CD4-positive, alpha-beta T cell treated with Interleukin-15 for 4 hours (primary cell): Measurements from ENCODE around the gene ADGRG6.
"Not testable (repeated sequence)": the region's sequence is repeated elsewhere in the genome, so short reads cannot be mapped to it uniquely, and the experiment has no call there.

Experiments
- DNase-seq: peaks from one replicate; pipeline ENCODE4 v3.0.0-alpha.2; 2020; ENCODE audit warnings: low spot score

ADGRG6 gene

DNA sequence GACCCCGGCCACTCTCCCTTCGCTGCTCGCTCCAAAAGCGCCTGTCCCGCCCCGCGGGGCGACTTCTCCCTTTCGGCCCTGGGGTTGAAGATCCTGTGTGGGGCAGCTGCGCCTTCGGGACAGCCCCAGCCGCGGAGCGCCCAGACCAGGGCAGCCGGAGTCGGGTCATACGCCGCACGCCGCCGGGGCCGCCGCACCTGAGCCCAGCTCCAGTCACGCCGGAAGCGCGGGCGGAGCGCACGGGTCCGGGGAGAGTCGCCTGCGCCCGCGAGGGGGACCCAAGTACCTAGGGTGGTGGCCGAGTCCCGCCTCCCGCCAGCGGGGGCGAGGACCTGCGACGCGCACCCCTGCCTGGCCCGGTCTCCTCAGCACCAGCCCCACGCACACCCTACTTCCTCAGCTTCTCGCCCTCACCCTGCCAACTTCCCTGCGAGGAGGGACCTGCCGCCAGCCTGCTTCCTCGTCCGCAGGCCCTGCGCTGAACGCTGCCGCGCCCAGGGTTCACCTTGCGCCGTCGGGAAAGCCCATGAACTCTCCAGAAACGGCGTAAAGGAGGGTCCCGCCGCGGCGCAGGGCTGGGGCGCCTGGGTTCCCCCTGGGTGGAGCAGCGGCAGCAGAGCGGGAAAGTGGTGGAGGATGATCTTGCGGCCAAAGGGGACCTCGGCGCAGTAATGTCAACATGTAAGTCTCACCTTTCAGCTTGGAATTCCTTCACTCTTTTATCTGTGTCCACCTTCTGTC lies at the start of gene ADGRG6:
Gene ADGRG6 (plus strand): TSS at position 357 of the 741 bp plus-strand sequence. CDS start 323 bp downstream, at position 680.
- peak; percentile 3 for DNase-seq

DNA sequence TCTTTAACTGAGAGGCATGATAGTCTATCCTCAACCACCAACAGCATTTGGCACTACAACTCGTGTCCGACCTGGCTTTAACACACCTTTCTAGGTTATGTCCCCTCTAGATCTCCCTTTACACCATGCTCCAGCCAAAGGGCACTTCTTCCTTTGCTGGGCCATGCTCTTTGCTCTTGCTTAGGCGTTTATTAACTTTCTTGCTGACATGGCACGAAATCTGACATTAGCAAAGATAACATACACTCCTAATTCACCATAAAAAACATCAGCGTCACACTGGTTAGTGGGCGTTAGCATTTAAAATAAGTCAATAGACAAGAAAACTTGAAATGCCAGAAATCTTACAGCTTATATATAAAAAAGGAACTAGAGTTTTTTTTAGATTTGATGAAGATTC lies 47.3 kb upstream of the ADGRG6 start:
- DNase-seq: no peak

DNA sequence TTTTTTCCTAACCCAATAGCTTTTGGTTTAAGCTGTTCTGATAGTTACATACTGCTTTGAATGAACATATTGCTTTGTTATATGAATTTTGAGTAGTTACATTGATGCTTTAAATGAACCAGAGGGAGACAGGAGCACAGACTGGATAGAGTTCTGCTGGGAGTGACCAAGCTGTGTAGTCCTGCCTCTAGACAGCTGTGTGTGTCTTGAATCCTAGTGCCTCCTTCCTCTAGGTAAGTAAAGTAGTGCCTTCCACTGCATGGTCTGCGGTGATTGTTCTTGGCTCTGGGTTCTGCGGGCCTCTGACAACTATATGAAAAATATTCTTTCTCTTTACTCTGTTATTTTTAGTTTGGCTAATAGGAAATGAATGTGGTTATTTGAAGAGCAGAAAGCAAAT lies 46.0 kb upstream of the ADGRG6 start:
- DNase-seq: no peak

DNA sequence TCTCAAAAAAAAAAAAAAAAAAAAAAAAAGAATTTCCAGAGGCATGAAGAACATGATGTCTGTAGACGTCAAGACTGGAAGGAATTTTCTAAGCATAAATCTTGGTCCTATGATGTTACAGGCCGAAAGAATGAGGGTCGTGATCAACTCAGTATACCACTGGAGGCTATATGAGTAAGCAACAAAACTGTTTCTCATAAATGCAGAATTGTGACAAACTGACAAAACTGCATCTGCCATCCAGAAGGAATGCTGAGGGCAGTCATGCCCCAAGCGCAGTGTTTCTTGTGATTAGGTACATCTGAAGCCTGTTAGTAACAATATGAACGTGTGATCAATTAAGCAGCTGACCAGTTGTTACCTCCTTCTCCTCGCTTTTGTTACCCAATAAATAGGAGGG lies 43.5 kb upstream of the ADGRG6 start:
- no peak for DNase-seq

DNA sequence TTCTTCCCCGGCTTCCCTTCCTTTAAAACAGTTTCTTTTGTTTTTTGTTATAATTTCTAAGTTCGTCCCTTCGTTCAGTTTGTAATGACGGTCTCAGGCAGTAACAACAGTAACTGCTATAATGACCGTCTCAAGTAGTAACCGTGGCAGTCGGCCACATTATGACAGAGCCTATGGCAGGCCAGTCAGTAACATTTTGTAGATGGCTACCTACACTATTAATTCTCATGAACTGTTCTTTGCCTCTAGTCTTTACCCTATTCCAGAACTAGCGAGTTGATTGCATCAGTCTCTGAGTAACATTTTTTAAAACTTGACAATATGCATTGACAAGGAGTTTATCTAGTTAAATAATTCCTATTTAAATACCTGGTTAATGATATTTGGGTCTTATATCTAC lies 43.0 kb upstream of the ADGRG6 start:
- DNase-seq: no peak

DNA sequence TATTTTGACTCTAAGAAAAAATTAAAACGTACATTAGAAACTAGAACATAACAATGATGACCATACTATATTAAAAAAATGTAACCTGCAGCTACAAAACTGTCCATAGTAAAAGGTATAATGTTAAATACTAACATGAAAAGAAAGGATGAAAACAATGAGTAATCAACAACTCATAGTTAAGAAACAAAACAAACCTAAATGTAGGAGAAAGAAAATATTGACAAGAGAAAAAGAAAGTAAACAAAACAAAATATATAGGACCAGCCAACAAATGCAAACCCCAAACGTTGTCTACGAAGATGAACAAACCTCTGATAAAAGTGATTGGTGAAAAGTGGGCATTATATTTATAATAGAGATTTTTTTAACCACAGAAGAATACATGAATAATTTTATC lies 41.1 kb upstream of the ADGRG6 start:
- DNase-seq: no peak

DNA sequence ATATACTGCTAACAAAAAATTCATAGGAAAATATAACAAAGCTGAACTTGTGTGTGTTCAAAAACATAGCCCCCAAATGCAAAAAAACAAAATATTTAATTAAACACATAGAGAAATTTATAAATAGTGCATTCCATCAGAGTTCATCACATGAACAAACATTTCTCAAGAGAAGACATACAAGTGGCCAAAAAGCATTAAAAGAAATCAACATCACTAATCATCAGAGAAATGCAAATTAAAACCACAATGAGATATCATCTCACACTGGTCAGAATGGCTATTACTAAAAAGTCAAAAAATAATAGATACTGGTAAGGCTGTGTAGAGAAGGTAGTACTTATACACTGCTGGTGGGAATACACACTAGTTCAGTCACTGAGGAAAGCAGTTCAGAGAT lies 39.6 kb upstream of the ADGRG6 start:
- DNase-seq: no peak

DNA sequence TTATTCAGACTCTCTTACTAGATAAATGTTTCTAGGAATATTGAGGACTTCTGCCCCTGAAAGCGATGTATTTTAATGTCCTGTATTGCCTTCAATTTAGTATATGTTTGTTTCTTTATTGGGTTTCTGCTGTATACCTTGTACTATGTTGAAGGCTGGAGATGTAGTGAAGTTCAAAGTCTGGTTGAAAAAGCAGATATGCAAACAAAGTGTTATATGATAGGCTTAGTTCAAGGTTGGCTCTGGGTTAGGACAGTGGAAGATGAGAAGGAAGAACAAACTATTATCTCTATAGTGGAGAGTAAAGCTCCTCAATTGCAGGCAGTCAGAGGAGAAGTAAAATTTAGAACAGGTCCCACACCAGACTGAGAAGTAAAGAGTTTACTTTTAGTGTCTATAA lies 36.3 kb upstream of the ADGRG6 start:
- DNase-seq: no peak

DNA sequence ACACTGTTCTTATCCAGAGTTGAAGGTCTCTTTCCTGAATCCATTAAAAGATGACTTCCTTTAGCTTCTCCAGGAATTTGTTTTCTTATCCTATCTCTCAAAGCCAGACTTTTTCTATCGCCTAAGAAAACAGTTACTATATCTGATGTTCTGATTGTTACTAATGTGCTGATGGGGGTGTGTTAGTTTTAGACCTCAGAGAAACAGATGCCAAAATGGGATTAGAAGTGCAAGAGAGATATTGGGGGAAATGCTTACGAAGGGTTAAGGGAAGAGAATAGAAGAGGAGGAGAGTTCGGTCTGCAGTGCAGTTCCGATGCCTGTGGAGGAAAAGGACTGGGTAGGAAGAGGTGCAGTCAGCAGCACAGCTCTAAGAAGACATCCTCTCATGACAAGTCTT lies 35.7 kb upstream of the ADGRG6 start:
- DNase-seq: no peak

DNA sequence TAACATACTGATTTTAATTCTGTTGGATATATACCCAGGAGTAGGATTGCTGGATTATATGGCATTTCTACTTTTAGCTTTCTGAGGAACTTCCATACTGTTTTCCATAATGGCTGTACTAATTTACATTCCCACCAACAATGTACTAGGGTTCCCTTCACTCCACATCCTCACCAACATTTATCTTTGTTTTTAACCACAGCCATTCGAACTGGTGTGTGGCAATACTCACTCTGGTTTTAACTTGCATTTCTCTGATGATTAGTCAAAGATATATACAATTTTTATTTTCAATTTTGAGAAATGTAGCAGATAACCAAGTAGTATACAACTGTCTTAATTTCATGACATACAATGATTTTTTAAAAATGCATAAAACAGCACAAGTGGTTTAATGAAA lies 30.3 kb upstream of the ADGRG6 start:
- no peak for DNase-seq

DNA sequence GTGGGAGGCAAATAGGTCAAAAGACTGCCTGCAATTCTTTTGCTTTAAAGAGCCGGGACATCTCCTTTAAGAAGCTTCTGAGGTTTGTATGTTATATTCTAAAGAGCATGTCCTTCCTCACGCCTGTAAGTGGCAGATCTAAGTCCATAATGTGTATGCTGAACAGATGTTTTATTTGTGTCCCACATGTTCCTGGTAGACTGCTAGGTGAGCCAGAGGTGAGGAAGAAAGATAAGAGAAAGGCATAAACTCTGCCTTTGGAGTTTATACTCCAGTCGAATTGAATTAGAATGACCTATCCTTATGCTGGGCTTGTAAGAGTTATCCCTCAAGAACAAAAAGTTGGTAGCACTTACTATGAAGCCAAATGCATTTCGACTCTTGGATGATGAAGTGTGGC lies 27.2 kb upstream of the ADGRG6 start:
- DNase-seq: no peak

DNA sequence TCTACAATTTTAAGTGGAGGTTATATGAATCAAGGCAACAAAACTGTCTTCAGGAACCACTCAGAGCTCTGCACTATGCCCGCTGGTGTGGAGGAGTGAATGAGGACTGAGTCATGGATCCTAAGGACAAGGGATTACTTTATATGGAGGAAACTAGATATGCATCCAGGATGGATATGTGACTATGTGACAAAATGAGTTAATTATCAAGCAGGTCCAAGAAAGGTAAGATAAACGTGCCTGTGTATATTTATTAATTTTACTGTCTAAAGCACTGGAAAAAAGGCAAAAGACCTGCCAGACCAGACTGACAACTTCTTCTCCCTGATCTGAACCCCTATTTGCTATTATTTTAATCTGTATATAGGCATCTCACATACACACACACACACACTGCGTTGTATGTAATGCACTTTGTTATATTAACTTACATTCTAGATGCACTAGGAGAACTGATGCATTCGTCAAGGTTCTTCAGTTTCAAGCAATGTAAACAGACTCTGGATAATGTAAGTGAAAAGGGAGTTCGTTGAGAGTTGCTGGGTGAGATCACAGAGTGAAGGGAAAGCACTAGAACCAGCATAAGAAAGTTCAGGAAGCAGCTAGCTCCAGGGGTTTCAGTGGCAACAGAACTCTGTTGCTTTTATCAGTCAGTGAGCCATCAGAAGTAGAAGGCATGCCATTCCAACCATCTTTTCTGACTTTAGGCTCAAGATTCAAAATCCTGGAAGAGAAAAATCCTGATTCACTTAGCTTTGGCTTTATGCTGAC lies 26.4 kb upstream of the ADGRG6 start:
- DNase-seq: no peak

DNA sequence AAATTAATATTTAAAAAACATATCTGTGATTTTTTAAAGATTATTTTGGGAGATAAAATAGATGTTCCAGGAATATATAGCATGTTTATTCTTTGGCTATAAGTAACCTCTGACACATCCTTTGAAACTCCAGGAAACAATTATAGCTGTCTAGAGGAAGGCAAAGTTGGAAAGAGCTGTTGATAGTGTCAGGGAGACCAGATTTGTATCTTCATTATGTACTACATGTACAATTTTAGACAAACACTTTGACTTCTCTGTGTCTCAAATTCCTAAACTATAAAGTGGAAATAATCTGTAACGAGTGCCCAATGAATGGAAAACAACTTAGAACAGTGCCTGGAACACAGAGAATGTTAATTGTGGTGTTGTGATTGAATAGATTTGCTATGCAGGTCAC lies 25.6 kb upstream of the ADGRG6 start:
- DNase-seq: no peak

DNA sequence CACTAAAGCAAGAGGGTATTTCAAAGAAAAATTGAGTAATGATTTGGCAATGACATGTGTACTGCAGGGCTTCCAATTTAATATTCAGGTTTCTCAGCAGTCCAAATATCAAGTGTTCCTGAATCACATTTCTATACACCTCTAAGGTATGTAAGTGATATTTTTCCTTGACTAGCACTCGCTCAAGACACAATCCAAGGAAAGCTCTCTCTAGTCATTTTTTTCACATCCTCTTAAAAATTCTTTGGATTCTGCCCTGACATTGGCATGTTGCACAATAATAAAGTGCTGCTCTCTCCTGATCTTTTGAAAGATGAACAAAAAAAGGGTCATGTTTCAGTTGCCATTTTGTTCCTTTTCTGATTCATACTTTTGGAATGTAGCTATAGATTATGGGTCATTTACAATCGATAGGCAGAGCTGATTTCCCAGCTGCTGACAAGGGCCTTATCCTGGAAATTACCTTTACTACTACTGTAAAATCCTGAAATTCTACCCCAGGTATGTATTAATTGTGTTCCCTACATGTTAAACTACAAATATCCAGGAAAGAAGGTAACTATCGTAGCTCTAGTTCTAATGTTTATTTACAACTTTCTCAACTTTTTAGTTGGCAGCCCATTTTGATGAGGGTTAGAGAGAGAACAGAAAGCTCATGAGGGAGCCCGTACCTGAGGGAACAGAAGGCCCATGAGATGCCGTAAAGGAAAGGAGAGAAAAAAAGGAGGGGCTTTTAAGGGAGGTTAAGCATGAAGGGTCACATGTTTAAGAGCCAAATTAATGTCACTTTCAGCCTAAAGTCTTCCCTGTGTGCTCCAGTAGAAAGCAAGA lies 22.2 kb upstream of the ADGRG6 start:
- DNase-seq: no peak

DNA sequence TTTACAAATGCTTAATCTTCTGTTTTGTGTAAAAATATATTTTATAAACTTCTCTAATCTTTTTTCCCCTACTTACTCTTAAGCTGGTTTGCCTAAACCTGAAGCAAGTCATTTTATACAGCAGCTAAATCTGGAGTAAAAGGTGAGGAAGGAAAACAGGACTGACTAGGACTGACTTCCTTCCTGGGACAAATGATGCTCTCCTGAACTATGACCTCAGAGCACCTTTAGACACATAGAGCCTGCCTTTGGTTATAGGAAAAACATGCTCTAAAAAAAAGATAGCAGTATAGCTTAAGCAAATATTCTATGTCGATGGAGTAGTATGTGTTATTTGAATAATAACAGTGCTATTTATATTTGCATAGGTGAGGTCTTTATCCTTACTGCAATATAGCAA lies 21.5 kb upstream of the ADGRG6 start:
- DNase-seq: no peak

DNA sequence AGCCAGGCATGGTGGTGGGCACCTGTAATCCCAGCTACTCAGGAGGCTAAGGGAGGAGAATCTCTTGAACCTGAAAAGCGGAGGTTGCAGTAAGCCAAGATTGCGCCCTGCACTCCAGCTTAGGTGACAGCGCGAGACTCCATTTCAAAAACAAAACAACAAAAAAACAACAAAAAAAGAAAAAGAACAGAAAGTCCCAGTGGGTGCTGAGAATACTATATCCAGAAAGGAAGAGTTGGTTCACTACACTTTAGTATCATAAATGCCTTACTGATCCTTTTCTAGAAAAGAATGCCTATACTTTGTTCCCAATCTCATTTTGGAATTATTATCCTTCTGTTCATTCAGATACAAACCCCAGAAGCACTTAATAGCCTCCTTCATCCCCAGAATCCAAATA lies 20.9 kb upstream of the ADGRG6 start:
- DNase-seq: no peak

DNA sequence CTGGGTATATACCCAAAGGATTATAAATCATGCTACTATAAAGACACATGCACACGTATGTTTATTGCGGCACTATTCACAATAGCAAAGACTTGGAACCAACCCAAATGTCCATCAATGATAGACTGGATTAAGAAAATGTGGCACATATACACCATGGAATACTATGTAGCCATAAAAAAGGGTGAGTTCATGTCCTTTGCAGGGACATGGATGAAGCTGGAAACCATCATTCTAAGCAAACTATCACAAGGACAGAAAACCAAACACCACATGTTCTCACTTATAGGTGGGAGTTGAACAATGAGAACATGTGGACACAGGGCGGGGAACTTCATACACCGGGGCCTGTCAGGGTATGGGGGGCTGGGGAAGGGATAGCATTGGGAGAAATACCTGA lies 18.7 kb upstream of the ADGRG6 start:
- not testable (repeated sequence) for DNase-seq

DNA sequence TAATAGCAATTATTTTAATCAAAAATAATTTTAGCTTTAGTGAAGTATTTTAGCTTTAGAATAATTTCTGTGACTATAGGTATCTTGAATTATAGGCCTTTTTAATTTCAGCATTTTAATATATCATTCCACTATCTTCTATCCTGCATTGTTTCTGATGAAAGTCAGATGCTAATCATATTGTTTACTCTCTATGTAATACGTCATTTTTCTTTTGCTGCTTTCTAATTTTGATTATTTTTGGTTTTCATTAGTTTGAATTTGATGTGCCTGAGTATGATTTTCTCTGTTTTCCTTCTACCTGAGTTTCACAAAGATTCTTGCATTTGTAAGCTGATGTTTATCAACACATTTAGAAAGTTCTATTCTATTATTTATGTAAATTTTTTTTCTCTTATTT lies 17.4 kb upstream of the ADGRG6 start:
- DNase-seq: no peak

DNA sequence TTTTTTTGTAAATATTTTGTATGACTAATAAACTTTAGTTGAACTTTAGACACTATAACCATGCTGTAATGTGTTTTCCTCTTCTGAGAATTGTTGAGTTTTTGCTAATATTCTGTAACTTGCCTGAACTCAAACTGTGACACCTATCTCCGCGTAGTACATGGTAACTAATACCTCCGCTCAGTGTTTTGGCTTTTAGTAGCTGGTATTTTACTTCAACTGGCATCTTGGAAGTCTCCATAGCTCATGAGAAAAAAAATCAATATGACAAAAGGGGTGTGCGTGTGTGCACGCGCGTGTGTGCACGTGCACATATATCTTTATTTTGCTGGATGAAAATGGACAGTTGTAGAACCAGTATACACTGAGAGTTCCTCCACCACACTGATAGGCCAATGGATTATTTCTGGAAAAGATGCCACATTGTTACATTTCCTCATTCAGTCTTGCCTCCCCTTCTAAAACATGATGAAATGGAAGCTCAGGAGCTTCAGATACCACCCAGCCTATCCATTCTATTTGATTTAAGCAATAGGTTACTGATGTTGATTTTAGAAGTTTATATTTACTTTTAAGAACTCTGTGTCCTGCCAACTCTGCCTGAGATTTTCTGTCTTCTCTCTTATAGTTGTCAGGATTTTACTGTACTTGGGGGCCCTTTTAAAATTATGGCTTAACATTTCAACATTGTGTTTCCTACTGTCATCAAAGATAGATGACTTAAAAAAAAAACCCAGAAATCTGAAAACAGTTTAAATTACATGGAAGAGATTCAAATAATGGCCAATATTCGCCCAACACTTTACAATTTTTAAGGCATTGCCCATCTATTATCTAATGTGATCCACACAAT lies 16.3 kb upstream of the ADGRG6 start:
- DNase-seq: no peak

DNA sequence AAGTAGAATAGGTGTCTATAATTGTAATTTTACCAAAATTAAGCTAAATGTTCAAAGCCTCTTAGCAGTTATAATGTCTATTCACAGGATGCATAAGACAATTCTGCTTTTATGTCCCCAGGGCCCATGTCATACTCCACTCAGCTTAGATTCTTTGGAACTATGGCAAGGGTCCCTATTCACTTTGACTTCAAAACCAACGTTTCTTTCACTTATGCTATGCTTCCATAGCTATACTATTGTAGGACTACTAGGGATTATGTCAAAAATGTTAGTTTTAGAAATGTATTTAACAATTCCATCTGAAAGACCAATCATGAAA lies 15.8 kb upstream of the ADGRG6 start:
- no peak for DNase-seq

DNA sequence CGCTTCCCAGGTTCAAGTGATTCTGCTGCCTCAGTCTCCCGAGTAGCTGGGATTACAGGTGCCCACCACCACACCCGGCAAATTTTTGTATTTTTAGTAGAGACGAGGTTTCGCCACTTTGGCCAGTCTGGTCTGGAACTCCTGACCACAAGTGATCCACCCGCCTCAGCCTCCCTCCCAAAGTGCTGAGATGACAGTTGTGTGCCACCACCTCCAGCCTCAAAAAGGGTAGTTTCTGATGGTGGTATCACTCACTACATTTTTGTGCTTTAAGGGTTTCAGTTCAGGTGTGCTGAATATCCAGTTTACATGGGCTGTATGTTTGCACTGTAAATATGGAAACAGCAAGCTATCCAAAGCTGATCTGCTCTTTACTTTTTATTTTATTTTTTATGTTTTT lies 12.1 kb upstream of the ADGRG6 start:
- no peak for DNase-seq

DNA sequence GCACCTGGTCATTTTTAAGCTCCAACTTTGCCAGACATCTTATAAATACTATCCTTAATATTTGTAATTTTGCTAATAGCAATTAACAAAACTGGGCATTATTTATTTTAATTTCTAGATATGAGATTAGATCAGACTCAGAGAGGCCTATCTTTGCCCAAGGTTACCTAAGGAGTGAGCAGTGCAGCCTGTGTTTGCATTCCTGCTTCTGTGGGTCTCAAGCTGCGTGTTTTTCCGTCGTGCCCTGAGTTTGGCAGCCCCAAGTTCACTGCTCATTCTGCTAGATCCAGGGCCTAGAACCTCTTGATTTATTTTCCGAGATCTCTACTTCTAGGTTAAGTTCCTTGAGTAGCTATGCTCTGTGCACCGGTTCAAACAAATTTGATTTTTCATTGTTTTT lies 11.0 kb upstream of the ADGRG6 start:
- no peak for DNase-seq
